ENCODE results near the gene RAB3IL1.

GRCh38 chr11:61947486-61948210 lies 30.3 kb upstream of the RAB3IL1 start:
- TF ChIP-seq GABPA (IDR thresholded peaks at IDR 0.05 in 1 of 2, conservative IDR thresholded peaks at IDR 0.05 in 1 of 2), result no peak
- peak; percentile 96 for TF ChIP-seq CTCF (IDR thresholded peaks at IDR 0.05; ENCODE audit: low read depth, low read length, missing input control)
- TF ChIP-seq MAX (IDR thresholded peaks at IDR 0.05), result no peak
- TF ChIP-seq YY1 (IDR thresholded peaks at IDR 0.05), result no peak
- TF ChIP-seq SP1 (IDR thresholded peaks at IDR 0.05), result no peak
- TF ChIP-seq EGR1 (IDR thresholded peaks at IDR 0.05; ENCODE audit: low read depth in 2 of 2), result no peak
- no peak for TF ChIP-seq REST (IDR thresholded peaks at IDR 0.05)
- TF ChIP-seq TAF1 (conservative IDR thresholded peaks at IDR 0.05), result no peak
- peak; percentile 98 to 99 for TF ChIP-seq RAD21 (IDR thresholded peaks at IDR 0.05)
- no peak for TF ChIP-seq ATF3 (IDR thresholded peaks at IDR 0.05)
- no peak for TF ChIP-seq ZBTB33 (IDR thresholded peaks at IDR 0.05)
- no peak for TF ChIP-seq JUND (IDR thresholded peaks at IDR 0.05)
- peak in 1 of 2 donors; percentile 15 for TF ChIP-seq HNF4A (conservative IDR thresholded peaks at IDR 0.05)
